ENCODE measurements around the gene PDZRN3. TPM values are rescaled to one million over a fixed set of nuclear protein-coding genes. Genes with fewer than 3 reads are reported as not detected.

Gene PDZRN3
- total RNA-seq, 2 experiments from 2014 or later = not detected

- DNase-seq (no peak), ATAC-seq (no peak)
- no peaks in the 10 kb centered on the region for H3K4me1 Mint-ChIP-seq
- no peaks in the 10 kb centered on the region for H3K36me3 Mint-ChIP-seq (ENCODE audit: low read depth)
- intact Hi-C loops (cut with DNase I, micrococcal nuclease) = no loop called here
- H3K9me3 Mint-ChIP-seq (ENCODE audit: low read depth) = no peaks in the 10 kb centered on the region
- H3K4me3 Mint-ChIP-seq = no peak overlapping the region
- ChIA-PET CTCF (no interaction called here), POLR2A (no interaction called here)
- no peak overlapping the region for H3K27ac Mint-ChIP-seq
- H3K27me3 Mint-ChIP-seq = peaks cover 2% of the 10 kb centered on the region
These were observed 223.0 kb downstream of the PDZRN3 start for GRCh38 chr3:73401616-73402279.

GRCh38 chr3:73401059-73401458 is 223.7 kb downstream of the PDZRN3 start:
- intact Hi-C loops (cut with DNase I, micrococcal nuclease) = no loop called here
- H3K27me3 Mint-ChIP-seq = peaks cover 2% of the 10 kb centered on the region
- H3K36me3 Mint-ChIP-seq (ENCODE audit: low read depth) = no peaks in the 10 kb centered on the region
- ATAC-seq (no peak), DNase-seq (no peak)
- ChIA-PET CTCF (no interaction called here), POLR2A (no interaction called here)
- H3K4me3 Mint-ChIP-seq = no peak overlapping the region
- no peaks in the 10 kb centered on the region for H3K4me1 Mint-ChIP-seq
- H3K27ac Mint-ChIP-seq = no peak overlapping the region
- H3K9me3 Mint-ChIP-seq (ENCODE audit: low read depth) = no peaks in the 10 kb centered on the region

- POLR2A ChIA-PET = no interaction called here
- Mint-ChIP-seq H3K27ac (no peak overlapping the region), H3K4me1 (no peaks in the 10 kb centered on the region), H3K9me3 (ENCODE audit: low read depth) (no peaks in the 10 kb centered on the region), H3K27me3 (peaks cover 2% of the 10 kb centered on the region), H3K36me3 (ENCODE audit: low read depth) (no peaks in the 10 kb centered on the region), H3K4me3 (no peak overlapping the region)
- intact Hi-C loops (cut with DNase I, micrococcal nuclease) = no loop called here
- DNase-seq (no peak), ATAC-seq (no peak)
- CTCF ChIA-PET = no interaction called here
These were observed 225.0 kb downstream of the PDZRN3 start for GRCh38 chr3:73399666-73400253.

- H3K4me3 Mint-ChIP-seq = no peak overlapping the region
- DNase-seq = no peak
- no peaks in the 10 kb centered on the region for H3K9me3 Mint-ChIP-seq (ENCODE audit: low read depth)
- intact Hi-C loops (cut with DNase I, micrococcal nuclease) = no loop called here
- ATAC-seq = no peak
- H3K4me1 Mint-ChIP-seq = no peaks in the 10 kb centered on the region
- no peak overlapping the region for H3K27ac Mint-ChIP-seq
- ChIA-PET CTCF (no interaction called here), POLR2A (no interaction called here)
- no peaks in the 10 kb centered on the region for H3K36me3 Mint-ChIP-seq (ENCODE audit: low read depth)
- H3K27me3 Mint-ChIP-seq = peaks cover 3% of the 10 kb centered on the region
These were observed 225.6 kb downstream of the PDZRN3 start for GRCh38 chr3:73399106-73399505.

GRCh38 chr3:73398084-73398483 is 226.7 kb downstream of the PDZRN3 start:
- ATAC-seq = no peak
- no peaks in the 10 kb centered on the region for H3K9me3 Mint-ChIP-seq (ENCODE audit: low read depth)
- ChIA-PET CTCF (no interaction called here), POLR2A (no interaction called here)
- no peak overlapping the region for H3K27ac Mint-ChIP-seq
- intact Hi-C loops (cut with DNase I, micrococcal nuclease) = no loop called here
- DNase-seq = no peak
- H3K36me3 Mint-ChIP-seq (ENCODE audit: low read depth) = no peaks in the 10 kb centered on the region
- no peaks in the 10 kb centered on the region for H3K4me1 Mint-ChIP-seq
- H3K4me3 Mint-ChIP-seq = no peak overlapping the region
- peaks cover 2% of the 10 kb centered on the region for H3K27me3 Mint-ChIP-seq

- no peak for DNase-seq
- POLR2A ChIA-PET = no interaction called here
- H3K9me3 Mint-ChIP-seq (ENCODE audit: low read depth) = no peaks in the 10 kb centered on the region
- no peak for ATAC-seq
- H3K27ac Mint-ChIP-seq = no peak overlapping the region
- no peaks in the 10 kb centered on the region for H3K36me3 Mint-ChIP-seq (ENCODE audit: low read depth)
- H3K4me1 Mint-ChIP-seq = no peaks in the 10 kb centered on the region
- CTCF ChIA-PET = no interaction called here
- H3K27me3 Mint-ChIP-seq = peaks cover 4% of the 10 kb centered on the region
- intact Hi-C loops (cut with DNase I, micrococcal nuclease) = no loop called here
- H3K4me3 Mint-ChIP-seq = no peak overlapping the region
These were observed 230.5 kb downstream of the PDZRN3 start for GRCh38 chr3:73394240-73394639.

- ATAC-seq (no peak), DNase-seq (no peak)
- H3K36me3 Mint-ChIP-seq (ENCODE audit: low read depth) = no peaks in the 10 kb centered on the region
- no peak overlapping the region for H3K27ac Mint-ChIP-seq
- CTCF ChIA-PET = interaction anchor here (0.7 kb wide), 1 partner anchor 1539 kb away, joined by 4 read pairs; no protein-coding TSS in a partner anchor
- POLR2A ChIA-PET = interaction anchor here (0.5 kb wide), 1 partner anchor 34 kb away, joined by 3 read pairs; no protein-coding TSS in a partner anchor
- no peaks in the 10 kb centered on the region for H3K9me3 Mint-ChIP-seq (ENCODE audit: low read depth)
- intact Hi-C loops (cut with DNase I, micrococcal nuclease) = no loop called here
- H3K4me1 Mint-ChIP-seq = no peaks in the 10 kb centered on the region
- no peak overlapping the region for H3K4me3 Mint-ChIP-seq
- peaks cover 4% of the 10 kb centered on the region for H3K27me3 Mint-ChIP-seq
These were observed 231.7 kb downstream of the PDZRN3 start for GRCh38 chr3:73393005-73393404.

GRCh38 chr3:73391984-73392383 is 232.8 kb downstream of the PDZRN3 start:
- no peak overlapping the region for H3K4me3 Mint-ChIP-seq
- H3K27ac Mint-ChIP-seq = no peak overlapping the region
- POLR2A ChIA-PET = no interaction called here
- H3K36me3 Mint-ChIP-seq (ENCODE audit: low read depth) = no peaks in the 10 kb centered on the region
- no peak for DNase-seq
- no peak for ATAC-seq
- H3K27me3 Mint-ChIP-seq = peaks cover 4% of the 10 kb centered on the region
- intact Hi-C loops (cut with DNase I, micrococcal nuclease) = no loop called here
- no peaks in the 10 kb centered on the region for H3K4me1 Mint-ChIP-seq
- no peaks in the 10 kb centered on the region for H3K9me3 Mint-ChIP-seq (ENCODE audit: low read depth)
- CTCF ChIA-PET = interaction anchor here (0.6 kb wide), 1 partner anchor 305 kb away, joined by 3 read pairs; no protein-coding TSS in a partner anchor

- no peak for ATAC-seq
- H3K4me1 Mint-ChIP-seq = no peaks in the 10 kb centered on the region
- no peaks in the 10 kb centered on the region for H3K36me3 Mint-ChIP-seq (ENCODE audit: low read depth)
- no peak overlapping the region for H3K4me3 Mint-ChIP-seq
- no peak for DNase-seq
- no peak overlapping the region for H3K27ac Mint-ChIP-seq
- ChIA-PET POLR2A (no interaction called here), CTCF (no interaction called here)
- intact Hi-C loops (cut with DNase I, micrococcal nuclease) = no loop called here
- peaks cover 4% of the 10 kb centered on the region for H3K27me3 Mint-ChIP-seq
- no peaks in the 10 kb centered on the region for H3K9me3 Mint-ChIP-seq (ENCODE audit: low read depth)
These were observed 234.8 kb downstream of the PDZRN3 start for GRCh38 chr3:73389928-73390327.

- no peak for DNase-seq
- intact Hi-C loops (cut with DNase I, micrococcal nuclease) = no loop called here
- Mint-ChIP-seq H3K36me3 (ENCODE audit: low read depth) (no peaks in the 10 kb centered on the region), H3K4me1 (no peaks in the 10 kb centered on the region), H3K27ac (no peak overlapping the region), H3K9me3 (ENCODE audit: low read depth) (no peaks in the 10 kb centered on the region), H3K27me3 (peaks cover 4% of the 10 kb centered on the region), H3K4me3 (no peak overlapping the region)
- CTCF ChIA-PET = no interaction called here
- no peak for ATAC-seq
- POLR2A ChIA-PET = no interaction called here
These were observed 235.5 kb downstream of the PDZRN3 start for GRCh38 chr3:73389117-73389813.

- ChIA-PET CTCF (interaction anchor here (0.6 kb wide), 1 partner anchor 106 kb away, joined by 3 read pairs; no protein-coding TSS in a partner anchor), POLR2A (no interaction called here)
- intact Hi-C loops (cut with DNase I, micrococcal nuclease) = no loop called here
- Mint-ChIP-seq H3K27ac (no peak overlapping the region), H3K9me3 (ENCODE audit: low read depth) (no peaks in the 10 kb centered on the region), H3K4me1 (no peaks in the 10 kb centered on the region), H3K4me3 (no peak overlapping the region), H3K36me3 (ENCODE audit: low read depth) (no peaks in the 10 kb centered on the region), H3K27me3 (peaks cover 2% of the 10 kb centered on the region)
- ATAC-seq (no peak), DNase-seq (no peak)
These were observed 239.2 kb downstream of the PDZRN3 start for GRCh38 chr3:73385568-73385967.

All from activated CD4-positive, alpha-beta T cell treated with anti-CD3 and anti-CD28 coated beads for 36 hours (primary cell).